A172 (cell line): ENCODE data around the gene REXO1. TPM values are rescaled to one million over a fixed set of nuclear protein-coding genes. Genes with fewer than 3 reads are reported as not detected.

Experiments
- DNase-seq: peaks from one replicate; pipeline ENCODE4 v3.0.0-alpha.2; 2015; ENCODE audit warnings: low spot score
- total RNA-seq: library from RNA; depleted of rRNA; stranded (reverse); fragments of >200 nt; shearing (Covaris generic); gene quantifications from 2 replicates; pipeline ENCODE4 v1.2.3, GENCODE V29; 2014

REXO1 gene
- total RNA-seq, 1 experiment from 2014 or later = 30.4 TPM

DNA sequence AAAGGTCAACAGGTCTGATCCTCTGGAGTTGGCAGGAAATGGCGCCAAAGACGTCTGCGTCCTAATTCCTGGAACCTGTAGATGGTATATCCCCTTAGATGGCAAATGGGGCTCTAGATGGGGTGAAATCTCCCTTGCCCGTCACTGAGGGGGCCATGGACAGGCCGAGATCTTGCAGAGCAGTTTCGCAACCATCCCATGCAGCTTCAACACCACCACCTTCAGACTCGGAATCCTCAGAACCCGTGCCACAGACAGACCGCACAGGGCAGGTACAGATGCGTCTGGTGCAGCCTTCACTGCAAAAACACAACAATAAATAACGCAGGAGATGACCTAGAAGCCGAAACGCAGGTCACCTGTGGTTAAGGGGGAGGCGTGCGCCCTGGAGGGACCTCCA is 17.7 kb downstream of the REXO1 start:
- DNase-seq = no peak

DNA sequence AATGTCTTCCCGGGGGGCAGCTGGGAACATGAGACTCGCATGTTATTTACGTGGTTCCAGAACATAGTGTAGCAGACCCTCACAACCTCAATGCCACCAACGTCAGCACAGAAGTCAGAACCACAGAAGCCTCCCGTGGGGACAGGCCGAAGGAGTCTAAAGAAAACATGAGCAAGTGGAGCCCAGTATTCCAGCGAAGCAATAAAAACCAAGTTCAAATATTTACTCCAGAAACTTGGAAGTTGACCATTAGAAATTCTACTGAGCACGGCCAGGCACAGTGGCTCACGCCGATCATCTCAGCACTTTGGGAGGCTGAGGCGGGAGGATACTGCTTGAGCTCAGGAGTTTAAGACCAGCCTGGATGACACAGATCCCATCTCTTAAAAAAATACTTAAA is 18.3 kb downstream of the REXO1 start:
- no peak for DNase-seq

DNA sequence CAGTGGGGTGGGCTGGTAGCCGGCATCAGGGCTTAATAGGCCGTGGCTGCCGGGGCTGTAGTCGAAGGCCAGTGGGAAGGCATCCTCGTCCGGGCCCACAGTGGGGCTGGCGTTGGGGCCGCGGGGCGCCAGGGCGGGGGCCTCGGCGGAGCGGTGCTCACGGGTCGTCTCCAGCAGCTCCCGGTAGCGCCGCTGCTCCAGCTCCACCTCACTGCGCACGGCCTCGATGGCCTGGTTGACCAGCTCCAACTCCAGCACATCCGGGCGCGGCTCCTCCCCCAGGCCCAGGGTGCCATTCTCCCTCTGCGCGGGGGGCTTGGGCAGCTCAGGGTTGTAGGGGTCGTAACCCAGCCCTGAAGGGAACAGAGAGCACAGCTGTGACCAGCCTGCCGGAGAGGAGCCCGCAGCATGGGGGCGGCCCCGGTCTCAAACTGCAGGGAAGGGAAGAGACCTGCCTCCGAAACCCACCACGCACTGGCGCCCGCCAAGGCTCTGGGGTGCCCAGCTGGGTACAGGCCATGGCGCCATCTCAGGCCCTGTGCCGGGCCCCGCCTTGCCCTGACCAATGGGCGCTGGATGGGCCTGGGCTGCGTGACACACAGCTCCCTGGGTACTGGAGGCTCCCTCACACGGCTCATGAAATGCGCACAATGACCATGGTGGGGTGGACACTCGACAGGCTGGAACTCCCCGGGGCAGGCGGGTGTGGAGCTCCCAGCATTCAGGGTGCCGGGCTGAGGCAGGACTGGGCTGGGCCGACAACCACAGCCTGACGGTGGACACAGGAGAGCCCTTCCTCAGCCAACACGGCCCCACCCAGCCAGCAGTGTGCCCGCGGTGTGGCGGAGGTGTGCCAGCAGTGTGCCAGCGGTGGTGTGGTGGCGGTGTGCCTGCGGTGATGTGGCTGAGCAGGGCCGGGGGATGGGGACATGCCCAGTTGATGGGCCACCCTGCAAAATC is 19.7 kb downstream of the REXO1 start:
- no peak for DNase-seq

DNA sequence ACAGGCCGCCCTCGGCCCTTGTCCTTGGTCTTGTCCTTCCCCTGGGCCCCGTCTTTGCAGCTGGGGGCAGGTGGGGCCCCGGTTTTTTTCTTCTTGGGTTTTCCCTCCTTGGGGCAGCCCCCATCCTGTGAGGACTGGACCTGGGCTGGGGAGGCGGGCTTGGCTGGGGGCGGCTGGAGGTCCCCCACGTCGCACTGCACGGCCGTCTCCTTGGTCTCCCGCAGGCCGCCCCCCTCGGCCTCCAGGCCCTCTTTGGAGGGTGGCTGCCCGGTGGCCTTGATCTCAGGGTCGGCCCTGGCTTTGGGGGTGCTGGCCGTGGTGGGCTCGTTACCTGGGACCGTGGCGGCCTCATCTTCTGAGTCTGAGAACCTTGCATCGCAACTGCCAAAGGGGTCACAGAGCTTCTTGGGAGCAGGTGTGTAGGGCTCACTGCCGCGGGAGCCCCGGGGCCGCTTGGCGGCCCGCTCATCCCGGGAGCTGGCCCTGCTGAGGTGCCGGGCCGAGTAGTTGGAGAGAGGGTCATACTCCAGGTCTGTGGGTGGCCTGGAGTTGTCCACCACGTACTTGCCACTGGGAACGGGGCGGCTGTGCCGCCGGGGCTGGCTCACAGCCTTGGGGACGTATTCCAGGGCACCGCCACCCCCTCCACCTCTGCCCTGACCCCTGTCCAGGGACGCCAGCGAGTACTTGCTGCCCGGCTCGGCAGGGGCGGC is 20.6 kb downstream of the REXO1 start:
- DNase-seq = no peak

GRCh38 chr19:1826557-1827521 is 21.4 kb downstream of the REXO1 start:
- DNase-seq = no peak

DNA sequence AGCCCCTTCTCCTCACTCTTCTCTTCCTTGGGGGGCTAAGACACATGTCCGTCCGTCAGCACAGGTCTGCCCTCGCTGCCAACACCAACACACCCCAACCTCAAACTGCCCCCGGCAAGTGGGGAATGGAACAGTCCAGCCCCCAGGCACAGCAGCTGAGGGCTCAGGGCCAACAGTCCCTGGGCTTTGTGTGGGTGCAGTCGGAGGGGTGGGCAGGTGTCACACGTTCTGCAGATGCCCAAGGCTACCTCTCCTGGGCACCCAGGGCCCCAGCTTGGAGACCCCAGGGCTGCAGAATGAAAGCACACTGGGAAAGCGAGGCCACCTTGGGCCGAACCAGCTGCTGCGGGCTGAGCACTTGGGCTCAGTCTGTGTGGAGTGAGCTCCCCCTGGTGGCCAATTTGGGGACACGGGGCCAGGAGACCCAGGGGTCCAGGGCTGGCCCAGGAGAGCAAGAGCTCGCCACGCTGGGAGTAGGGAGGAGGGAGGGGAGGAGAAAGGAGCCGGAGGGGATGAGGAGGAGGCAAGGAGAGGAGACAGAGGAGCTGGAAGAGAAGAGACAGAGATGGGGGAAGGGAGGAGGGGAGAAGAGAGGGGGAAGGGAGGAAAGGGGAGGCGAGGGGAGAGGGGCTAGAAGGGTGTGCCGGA is 22.2 kb downstream of the REXO1 start:
- DNase-seq = peak; percentile 70

GRCh38 chr19:1824252-1824622 is 24.0 kb downstream of the REXO1 start:
- DNase-seq = no peak

DNA sequence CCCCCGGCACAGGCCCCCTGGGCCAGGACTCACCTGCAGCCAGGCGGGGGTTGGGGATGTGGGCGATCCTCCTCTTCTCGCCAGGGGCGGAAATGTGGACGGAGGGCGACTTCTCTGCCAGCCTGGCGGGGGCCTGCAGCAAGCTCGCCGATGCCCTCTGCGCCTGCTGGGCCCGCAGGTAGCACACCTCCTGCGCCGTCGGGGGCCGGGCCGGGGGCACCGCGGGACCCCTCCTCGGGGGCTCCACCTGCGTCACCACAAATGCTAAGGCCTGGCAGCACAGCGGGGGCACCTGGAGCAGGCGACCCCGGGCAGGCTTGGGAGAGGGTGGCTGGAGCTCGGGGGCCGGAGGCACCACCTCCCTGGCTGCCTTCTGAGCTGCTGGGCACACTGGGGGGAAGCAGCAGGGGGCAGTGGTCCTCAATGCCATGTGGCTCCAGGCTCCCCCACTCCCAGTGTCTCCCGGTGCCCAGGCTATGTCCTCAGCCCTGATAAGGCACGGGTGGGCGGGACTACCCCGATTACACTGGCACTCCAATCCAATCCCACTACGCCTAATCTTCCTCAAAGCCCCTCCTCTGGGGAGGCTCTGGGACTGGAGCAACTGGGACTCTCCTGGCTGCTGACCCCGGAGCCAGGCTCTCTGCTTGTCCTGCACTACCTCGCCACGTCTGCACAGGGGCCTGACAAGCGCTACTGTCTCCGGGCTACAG is 24.6 kb downstream of the REXO1 start:
- no peak for DNase-seq

DNA sequence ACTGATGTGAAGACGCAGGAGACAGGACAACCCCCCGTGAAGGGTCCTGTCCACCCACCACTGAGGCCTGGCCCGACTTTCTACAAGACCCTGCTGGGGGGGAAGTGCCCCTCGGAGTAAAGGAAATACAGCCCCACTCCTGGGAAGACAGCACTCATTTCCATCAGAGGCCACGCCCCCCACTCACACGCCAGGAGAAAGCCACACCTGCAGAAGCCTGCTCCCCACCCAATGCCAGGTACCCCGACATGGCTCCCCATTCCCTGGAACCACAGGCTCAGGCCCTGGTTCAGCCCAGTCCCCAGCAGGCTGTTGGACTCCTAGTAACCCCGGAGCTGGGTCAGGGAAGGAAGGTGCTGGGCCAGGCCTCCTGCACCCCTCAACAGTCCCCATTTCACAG is 25.3 kb downstream of the REXO1 start:
- no peak for DNase-seq

DNA sequence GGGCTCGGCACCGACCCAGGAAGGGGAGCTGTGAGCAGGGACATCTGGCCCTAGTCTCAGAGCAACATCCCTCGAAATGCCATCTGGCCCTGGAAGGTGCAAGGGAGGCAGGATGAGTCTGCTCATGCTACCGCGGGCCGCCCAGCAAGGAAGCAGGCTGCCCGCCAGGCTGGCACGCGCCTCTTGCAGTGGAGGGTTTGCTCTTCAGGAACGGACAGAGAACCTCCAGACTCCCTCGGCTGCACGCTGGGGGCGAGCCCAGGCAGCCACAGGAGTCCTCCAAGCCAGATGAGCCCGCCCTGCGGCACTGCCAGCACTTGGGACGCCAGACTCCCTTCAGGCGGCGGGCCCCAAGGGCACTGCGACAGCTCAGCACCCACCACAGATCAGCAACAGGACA is 26.1 kb downstream of the REXO1 start:
- no peak for DNase-seq

GRCh38 chr19:1819341-1820255 is 28.7 kb downstream of the REXO1 start:
- DNase-seq = no peak

- DNase-seq = no peak
Observed at GRCh38 chr19:1818549-1819195, 29.6 kb downstream of the REXO1 start.

- DNase-seq = no peak
Observed at GRCh38 chr19:1817553-1818179, 30.6 kb downstream of the REXO1 start.

DNA sequence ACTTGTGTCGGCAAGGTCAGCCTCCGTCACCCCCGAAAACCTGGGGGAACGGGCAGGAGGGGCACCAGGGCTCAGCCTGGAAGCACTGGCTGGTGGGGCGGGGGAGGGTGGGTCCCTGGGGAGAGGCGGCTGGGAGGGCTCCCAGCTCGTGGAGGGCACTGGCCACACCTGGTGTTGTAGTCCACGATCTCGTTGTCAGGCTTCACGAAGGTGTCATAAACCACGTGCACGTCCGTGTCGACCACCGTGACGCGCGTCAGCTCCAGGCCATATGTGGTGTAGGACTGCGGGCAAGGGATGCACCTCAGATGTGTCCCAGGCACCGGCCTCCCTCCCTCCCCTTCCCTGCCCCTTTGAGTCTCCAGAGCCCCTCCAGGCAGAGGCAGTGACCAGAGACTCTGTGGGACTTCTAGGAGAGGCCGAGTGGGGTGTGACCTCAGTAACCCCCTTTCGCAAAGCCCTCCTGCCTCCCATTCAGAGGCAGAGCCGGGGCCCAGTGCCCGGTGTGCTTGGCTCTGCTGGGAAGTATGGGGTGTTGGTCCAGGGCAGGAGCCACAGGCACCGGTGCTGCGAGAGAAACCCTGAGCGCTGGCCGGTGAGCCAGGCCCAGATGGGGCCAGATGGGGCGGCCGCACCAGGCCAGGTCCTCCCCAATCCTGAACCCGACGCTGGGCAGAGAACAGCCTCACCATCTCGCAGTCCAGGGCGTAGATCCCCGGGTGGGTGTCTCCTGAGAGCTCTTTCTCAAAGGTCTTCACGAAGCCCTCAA is 31.6 kb downstream of the REXO1 start:
- no peak for DNase-seq

GRCh38 chr19:1815605-1816529 is 32.4 kb downstream of the REXO1 start:
- no peak for DNase-seq

DNA sequence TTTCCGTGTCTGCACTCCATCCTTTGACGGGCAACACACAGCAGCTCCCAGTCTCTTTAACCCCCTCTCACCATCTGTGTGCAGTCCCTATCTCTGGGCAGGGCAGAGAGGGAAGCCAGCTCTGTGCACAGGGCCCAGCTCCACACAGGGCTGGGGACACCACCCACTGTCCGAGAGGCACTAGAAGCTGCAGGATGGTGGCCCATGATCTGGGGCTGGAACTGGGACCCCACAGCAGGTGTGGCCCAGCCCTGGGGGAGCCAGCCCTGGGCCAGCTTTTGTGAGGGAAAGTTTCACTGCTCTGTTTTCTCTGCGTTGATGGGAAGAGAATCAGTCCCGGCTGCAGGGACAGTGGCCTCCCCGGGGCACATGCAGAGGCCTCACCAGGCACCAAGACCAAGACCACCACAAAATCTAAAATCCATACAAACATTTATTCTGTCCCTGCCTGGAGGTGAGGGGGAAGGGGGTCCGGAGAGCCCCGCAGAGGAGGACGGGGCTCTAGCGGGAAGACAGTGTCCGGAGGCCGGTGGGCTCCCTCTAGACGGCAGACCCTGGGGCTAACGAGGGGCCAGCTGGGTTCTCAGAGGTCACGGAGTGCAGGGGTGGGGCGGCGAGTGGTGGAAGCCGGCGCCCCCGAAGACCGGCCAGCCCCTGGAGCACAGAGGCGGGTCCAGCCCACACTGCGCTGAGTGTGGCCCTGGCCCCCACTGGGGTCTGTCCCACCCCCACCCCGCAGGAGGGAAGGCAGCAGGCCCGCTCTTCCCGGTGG is 33.3 kb downstream of the REXO1 start:
- no peak for DNase-seq
